Loucy (cell line): ENCODE results near the gene CCDC191.
A peak's percentile ranks its signal among the peaks of the same experiment; 100 is the strongest.

Experiments
- H2AFZ ChIP-seq: fragments of 200-600 bp; sonication (generic); 2 replicates; pipeline ENCODE4 v1.6.0; 2016; ENCODE audit warnings: antibody characterized with exemption, mild to moderate bottlenecking, low read length, moderate library complexity
- H3F3A ChIP-seq: fragments of 200-600 bp; 2 replicates; pipeline ENCODE4 v1.6.0; 2016; ENCODE audit warnings: antibody characterized with exemption, low read depth, mild to moderate bottlenecking
- H3K27me3 ChIP-seq: fragments of 200-600 bp; sonication (generic); 2 replicates; pipeline ENCODE4 v1.6.1; 2014; ENCODE audit warnings: low read length, mild to moderate bottlenecking; ENCODE audit not compliant: insufficient read depth, poor library complexity, severe bottlenecking
- H3K36me3 ChIP-seq: fragments of 200-600 bp; sonication (generic); 2 replicates; pipeline ENCODE4 v1.6.1; 2016; ENCODE audit warnings: low read length; ENCODE audit not compliant: insufficient read depth
- H3K4me1 ChIP-seq: fragments of 200-600 bp; sonication (generic); 2 replicates; pipeline ENCODE4 v1.5.1; 2014; ENCODE audit warnings: low read length, mild to moderate bottlenecking; ENCODE audit not compliant: insufficient read depth, poor library complexity, severe bottlenecking
- H3K4me2 ChIP-seq: fragments of 200-600 bp; sonication (generic); 2 replicates; pipeline ENCODE4 v1.6.0; 2014; ENCODE audit warnings: antibody characterized with exemption, low read length, low read depth, mild to moderate bottlenecking; ENCODE audit not compliant: poor library complexity, severe bottlenecking
- H3K4me3 ChIP-seq: fragments of 200-600 bp; sonication (generic); 2 replicates; pipeline ENCODE4 v1.5.1; 2014; ENCODE audit warnings: low read length, mild to moderate bottlenecking, mixed read lengths; ENCODE audit not compliant: poor library complexity, severe bottlenecking
- H3K79me2 ChIP-seq: fragments of 200-600 bp; sonication (generic); 2 replicates; pipeline ENCODE4 v1.6.1; 2014; ENCODE audit warnings: low read length; ENCODE audit not compliant: insufficient read depth
- H3K9ac ChIP-seq: fragments of 200-600 bp; sonication (generic); 2 replicates; pipeline ENCODE4 v1.6.0; 2014; ENCODE audit warnings: mild to moderate bottlenecking, low read depth, low read length, moderate library complexity; ENCODE audit not compliant: poor library complexity, severe bottlenecking
- H3K9me2 ChIP-seq: fragments of 200-600 bp; sonication (generic); replicated peaks from 2 replicates; pipeline ENCODE4 v1.6.1; 2016; ENCODE audit warnings: low read depth, low read length, mixed read lengths
- H3K9me3 ChIP-seq: fragments of 200-600 bp; sonication (generic); 2 replicates; pipeline ENCODE4 v1.6.1; 2014; ENCODE audit warnings: mild to moderate bottlenecking, antibody characterized with exemption, low read length, low read depth; ENCODE audit not compliant: insufficient read depth
- H4K20me1 ChIP-seq: fragments of 200-600 bp; sonication (generic); 2 replicates; pipeline ENCODE4 v1.6.0; 2014; ENCODE audit warnings: antibody characterized with exemption, low read length, mild to moderate bottlenecking; ENCODE audit not compliant: insufficient read depth, poor library complexity, severe bottlenecking
- EZH2phosphoT487 ChIP-seq: fragments of 200-600 bp; IDR thresholded peaks from 2 replicates; pipeline ENCODE4 v1.6.1; 2018; ENCODE audit warnings: antibody characterized with exemption, mild to moderate bottlenecking, moderate library complexity, borderline replicate concordance
- TF ChIP-seq, protein P1 (sequence below): fragments of 200-600 bp; sonication (generic); conservative IDR thresholded peaks from 2 replicates; pipeline ENCODE4 v1.5.1; 2014; ENCODE audit warnings: mild to moderate bottlenecking, antibody characterized with exemption, low read length

CCDC191 gene, protein sequence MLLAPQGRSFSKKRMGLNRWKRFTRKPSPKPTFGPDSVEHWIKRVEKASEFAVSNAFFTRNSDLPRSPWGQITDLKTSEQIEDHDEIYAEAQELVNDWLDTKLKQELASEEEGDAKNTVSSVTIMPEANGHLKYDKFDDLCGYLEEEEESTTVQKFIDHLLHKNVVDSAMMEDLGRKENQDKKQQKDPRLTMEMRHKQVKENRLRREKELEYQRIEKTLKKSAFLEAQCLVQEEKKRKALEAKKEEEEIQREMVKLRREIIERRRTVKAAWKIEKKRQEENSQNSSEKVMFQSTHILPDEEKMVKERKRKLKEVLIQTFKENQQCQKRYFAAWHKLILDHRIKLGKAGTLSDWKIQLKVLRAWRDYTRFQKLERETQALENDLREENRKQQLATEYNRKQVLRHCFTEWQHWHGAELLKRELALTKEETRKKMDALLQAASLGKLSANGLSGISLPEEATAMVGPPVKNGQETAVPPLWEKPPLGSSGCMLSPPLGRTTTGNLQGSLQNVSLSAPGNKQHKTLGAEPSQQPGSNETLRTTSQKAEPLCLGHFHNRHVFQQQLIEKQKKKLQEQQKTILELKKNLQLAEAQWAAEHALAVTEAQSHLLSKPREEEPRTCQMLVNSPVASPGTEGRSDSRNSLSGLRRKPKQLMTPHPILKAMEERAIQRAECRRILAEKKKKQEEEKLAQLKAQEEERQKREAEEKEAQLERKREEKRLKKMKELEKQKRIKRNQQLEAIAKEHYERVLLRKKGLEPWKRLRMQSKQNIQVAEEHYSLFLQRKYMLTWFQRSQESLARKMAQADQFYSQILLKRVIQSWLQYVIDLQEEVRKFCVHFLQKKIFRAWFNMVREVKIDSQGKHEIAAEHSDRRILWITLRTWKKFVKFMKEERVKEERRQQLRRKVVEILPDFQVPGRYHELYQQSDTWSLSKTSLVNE

DNA sequence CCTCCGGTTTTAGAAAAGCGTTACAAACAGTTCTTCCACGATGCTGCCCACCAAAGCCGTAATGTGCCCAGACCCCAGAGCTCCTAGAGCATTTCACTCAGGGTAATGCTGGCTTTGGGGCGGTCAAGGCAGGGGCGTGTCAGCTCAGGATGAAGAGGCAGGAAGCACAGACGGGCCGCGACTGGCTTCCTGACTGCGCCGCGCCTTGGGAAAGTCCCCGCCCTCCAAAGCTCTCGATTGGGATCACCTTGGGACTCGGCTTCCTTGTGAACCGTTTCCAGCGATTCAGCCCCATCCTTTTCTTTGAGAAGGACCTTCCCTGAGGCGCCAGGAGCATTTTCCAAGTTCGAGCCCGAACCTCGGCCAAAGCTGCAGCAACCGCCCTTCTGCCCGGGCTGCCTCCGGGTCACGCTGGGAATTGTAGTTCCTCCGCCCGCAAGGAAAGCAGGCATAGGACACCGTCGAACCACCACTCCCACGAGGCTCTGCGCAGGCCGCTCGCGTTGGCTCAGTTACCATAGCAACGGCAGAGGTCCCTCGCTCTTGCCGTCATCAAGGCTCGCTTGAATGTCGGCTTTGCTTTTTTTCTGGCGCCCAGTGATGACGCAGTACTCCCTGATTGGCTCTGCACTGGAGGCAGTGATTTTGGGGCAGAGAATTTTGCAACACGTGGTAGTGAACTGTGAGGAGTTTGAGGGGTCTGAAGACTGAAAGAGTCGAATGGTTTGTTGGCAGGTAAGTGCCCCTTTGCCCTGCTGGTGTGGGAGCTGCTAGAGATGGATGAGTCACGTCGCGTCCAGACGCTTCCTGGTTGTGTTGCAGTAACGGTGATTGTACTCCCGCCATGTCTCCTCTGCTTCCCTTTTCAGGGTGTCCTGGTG lies at the start of gene CCDC191, which contains the start of gene QTRT2:
TSS of gene CCDC191 (minus strand) at position 397 of the 881 bp plus-strand sequence. CDS start at position 337, 60 bp downstream.
TSS of gene QTRT2 (plus strand) at position 608 of the 881 bp plus-strand sequence. CDS start 8,521 bp downstream, outside the sequence.
- Histone ChIP-seq H3K79me2 (peaks cover 43% of the 10 kb centered on the region), H3K4me3 (peak within 1 kb of the TSS; percentile 85), H3K9ac (peak within 1 kb of the TSS; percentile 70), H2AFZ (peak within 1 kb of the TSS; percentile 92), H3K9me3 (no peaks in the 10 kb centered on the region), H3K27me3 (no peaks in the 10 kb centered on the region), H3K4me2 (peak within 1 kb of the TSS; percentile 93), H4K20me1 (no peaks in the 10 kb centered on the region), H3K9me2 (no peaks in the 10 kb centered on the region), H3K4me1 (peaks cover 32% of the 10 kb centered on the region), H3F3A (no peaks in the 10 kb centered on the region), H3K36me3 (no peaks in the 10 kb centered on the region)
- no peak for TF ChIP-seq EZH2phosphoT487
- TF ChIP-seq, protein P1, sequence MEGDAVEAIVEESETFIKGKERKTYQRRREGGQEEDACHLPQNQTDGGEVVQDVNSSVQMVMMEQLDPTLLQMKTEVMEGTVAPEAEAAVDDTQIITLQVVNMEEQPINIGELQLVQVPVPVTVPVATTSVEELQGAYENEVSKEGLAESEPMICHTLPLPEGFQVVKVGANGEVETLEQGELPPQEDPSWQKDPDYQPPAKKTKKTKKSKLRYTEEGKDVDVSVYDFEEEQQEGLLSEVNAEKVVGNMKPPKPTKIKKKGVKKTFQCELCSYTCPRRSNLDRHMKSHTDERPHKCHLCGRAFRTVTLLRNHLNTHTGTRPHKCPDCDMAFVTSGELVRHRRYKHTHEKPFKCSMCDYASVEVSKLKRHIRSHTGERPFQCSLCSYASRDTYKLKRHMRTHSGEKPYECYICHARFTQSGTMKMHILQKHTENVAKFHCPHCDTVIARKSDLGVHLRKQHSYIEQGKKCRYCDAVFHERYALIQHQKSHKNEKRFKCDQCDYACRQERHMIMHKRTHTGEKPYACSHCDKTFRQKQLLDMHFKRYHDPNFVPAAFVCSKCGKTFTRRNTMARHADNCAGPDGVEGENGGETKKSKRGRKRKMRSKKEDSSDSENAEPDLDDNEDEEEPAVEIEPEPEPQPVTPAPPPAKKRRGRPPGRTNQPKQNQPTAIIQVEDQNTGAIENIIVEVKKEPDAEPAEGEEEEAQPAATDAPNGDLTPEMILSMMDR: no peak

DNA sequence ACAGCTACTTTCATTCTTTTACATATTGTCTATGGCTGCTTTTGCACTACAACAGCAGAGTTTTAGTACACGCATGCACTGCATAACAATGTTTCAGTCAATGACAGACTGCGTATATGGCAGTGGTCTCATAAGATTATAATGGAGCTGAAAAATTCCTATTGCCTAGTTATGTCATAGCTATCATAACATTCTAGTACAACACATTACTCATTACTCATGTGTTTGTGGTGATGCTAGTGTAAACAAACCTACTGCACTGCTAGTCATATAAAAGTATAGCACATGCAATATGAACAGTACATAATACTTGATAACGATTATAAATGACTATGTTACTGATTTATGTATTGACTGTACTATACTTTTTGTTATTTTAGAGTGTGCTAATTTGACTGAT lies 48.1 kb upstream of the CCDC191 start:
- H3F3A ChIP-seq: no peaks in the 10 kb centered on the region
- no peaks in the 10 kb centered on the region for H3K27me3 ChIP-seq
- no peaks in the 10 kb centered on the region for H4K20me1 ChIP-seq
- H3K79me2 ChIP-seq: no peaks in the 10 kb centered on the region
- H3K4me3 ChIP-seq: no peak overlapping the region
- H3K36me3 ChIP-seq: no peaks in the 10 kb centered on the region
- H3K4me2 ChIP-seq: no peak overlapping the region
- H3K9me2 ChIP-seq: no peaks in the 10 kb centered on the region
- H3K4me1 ChIP-seq: no peaks in the 10 kb centered on the region
- H3K9me3 ChIP-seq: no peaks in the 10 kb centered on the region
- no peak overlapping the region for H3K9ac ChIP-seq
- H2AFZ ChIP-seq: no peak overlapping the region
- no peak for TF ChIP-seq EZH2phosphoT487
- TF ChIP-seq, protein P1: no peak

DNA sequence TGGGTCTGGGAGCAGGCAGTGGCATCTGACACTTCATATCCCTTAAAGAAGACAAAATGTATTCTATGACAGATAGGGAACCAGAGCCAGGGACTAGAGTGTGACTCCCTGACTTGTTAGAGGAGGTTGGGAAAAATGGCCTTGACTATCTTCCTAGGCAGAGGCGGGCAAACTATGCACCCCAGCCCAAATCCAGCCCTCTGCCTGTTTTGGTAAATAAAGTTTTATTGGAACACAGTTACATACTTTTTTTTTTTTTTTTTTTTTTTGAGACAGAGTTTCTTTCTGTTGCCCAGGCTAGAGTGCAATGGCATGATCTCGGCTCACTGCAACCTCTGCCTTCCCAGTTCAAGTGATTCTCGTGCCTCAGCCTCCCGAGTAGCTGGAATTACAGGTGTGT lies 47.5 kb upstream of the CCDC191 start:
- H3K9me2 ChIP-seq: no peaks in the 10 kb centered on the region
- no peak overlapping the region for H3K9ac ChIP-seq
- H4K20me1 ChIP-seq: no peaks in the 10 kb centered on the region
- H3K4me3 ChIP-seq: no peak overlapping the region
- H3K4me1 ChIP-seq: no peaks in the 10 kb centered on the region
- no peak for TF ChIP-seq EZH2phosphoT487
- TF ChIP-seq, protein P1: no peak
- no peak overlapping the region for H3K4me2 ChIP-seq
- H2AFZ ChIP-seq: no peak overlapping the region
- H3K27me3 ChIP-seq: no peaks in the 10 kb centered on the region
- H3F3A ChIP-seq: no peaks in the 10 kb centered on the region
- H3K79me2 ChIP-seq: no peaks in the 10 kb centered on the region
- H3K9me3 ChIP-seq: no peaks in the 10 kb centered on the region
- H3K36me3 ChIP-seq: no peaks in the 10 kb centered on the region
